ENCODE results near the gene PRUNE2. TPM values are rescaled to one million over a fixed set of nuclear protein-coding genes. Genes with fewer than 3 reads are reported as not detected.

The PRUNE2 gene
- polyA plus RNA-seq, 3 donors: 0.72 to 1.8 (median 1.5) TPM

- no peak overlapping the region for H3K4me3 Mint-ChIP-seq
- H3K79me2 ChIP-seq (ENCODE audit: insufficient read depth, low read length): no peaks in the 10 kb centered on the region
- no peaks in the 10 kb centered on the region for H3K36me3 Mint-ChIP-seq
- H3K36me3 ChIP-seq (replicated peaks in 1 of 2; ENCODE audit: control insufficient read depth in 1 of 2, insufficient read depth in 2 of 2, low read length in 2 of 2): no peaks in the 10 kb centered on the region
- H3K9me3 Mint-ChIP-seq: peaks cover 0 to 3% (median 0%) of the 10 kb centered on the region in 7 donors
- no peaks in the 10 kb centered on the region for H3K27me3 ChIP-seq (ENCODE audit: control insufficient read depth in 2 of 2, insufficient read depth in 2 of 2, low read length in 2 of 2)
- no peak overlapping the region for H3K4me3 ChIP-seq (replicated peaks in 1 of 3; ENCODE audit: low read depth in 2 of 3, low read length in 3 of 3)
- no peak overlapping the region for H3K9ac ChIP-seq (ENCODE audit: insufficient read depth, low read length, poor library complexity, severe bottlenecking)
- no peak for DNase-seq
- WGBS (ENCODE audit: insufficient coverage): 87% methylated on average over 5 of the region's 5 CpGs
- no peak overlapping the region for H3K4me2 ChIP-seq (replicated peaks; ENCODE audit: extremely low read depth, low read length, poor library complexity, severe bottlenecking)
- no peaks in the 10 kb centered on the region for H3K4me1 ChIP-seq (ENCODE audit: control insufficient read depth in 1 of 2, insufficient read depth in 2 of 2, low read length in 2 of 2)
- no peaks in the 10 kb centered on the region for H4K20me1 ChIP-seq (ENCODE audit: insufficient read depth, low read length)
- TF ChIP-seq CTCF (IDR thresholded peaks at IDR 0.05): no peak
- no peaks in the 10 kb centered on the region for H3K4me1 Mint-ChIP-seq
- no peak overlapping the region for H3K27ac Mint-ChIP-seq
- H3K9me3 ChIP-seq (replicated peaks in 1 of 2; ENCODE audit: control insufficient read depth in 1 of 2, insufficient read depth in 1 of 2, low read length in 2 of 2): no peaks in the 10 kb centered on the region
- H3K27me3 Mint-ChIP-seq (ENCODE audit: low read depth in 3 of 3): peaks cover 6 to 11% (median 8%) of the 10 kb centered on the region in 3 donors
- H3K27ac ChIP-seq (ENCODE audit: low read depth in 1 of 2, low read length in 2 of 2): no peak overlapping the region
- H2AFZ ChIP-seq (ENCODE audit: insufficient read depth, low read depth, low read length, poor library complexity, severe bottlenecking): no peak overlapping the region
- intact Hi-C loops (cut with micrococcal nuclease): no loop called here
Measured at GRCh38 chr9:76894198-76894597, 11.7 kb downstream of the PRUNE2 start.

DNA sequence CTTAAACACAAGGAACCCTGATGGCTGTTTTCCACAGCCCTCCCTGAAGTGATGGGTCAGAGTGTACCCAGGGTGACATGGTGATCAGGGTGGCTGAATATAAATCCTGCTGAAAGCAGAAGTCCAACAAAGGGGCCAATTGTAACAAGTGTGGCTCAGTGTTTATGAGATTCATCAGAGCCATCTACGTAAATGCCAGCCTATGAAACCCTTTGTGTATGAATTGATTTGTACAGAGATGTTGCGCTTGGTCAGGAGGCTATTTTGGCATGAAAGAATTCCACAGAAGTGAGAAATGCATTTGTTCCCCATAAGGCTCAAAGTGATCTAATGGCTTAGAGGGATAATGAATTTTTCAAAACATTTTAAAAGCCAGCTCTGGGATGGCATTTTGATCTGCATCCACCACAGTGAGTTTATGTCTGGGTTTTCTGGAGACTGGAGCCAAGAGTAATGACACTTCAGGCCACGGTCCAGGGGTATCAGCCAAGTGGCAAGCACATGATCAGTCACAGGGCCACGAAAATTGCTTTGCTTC is 12.4 kb downstream of the PRUNE2 start:
- Histone ChIP-seq H3K4me3 (replicated peaks in 1 of 3; ENCODE audit: low read depth in 2 of 3, low read length in 3 of 3) (no peak overlapping the region), H3K79me2 (ENCODE audit: insufficient read depth, low read length) (no peaks in the 10 kb centered on the region), H3K9me3 (replicated peaks in 1 of 2; ENCODE audit: control insufficient read depth in 1 of 2, insufficient read depth in 1 of 2, low read length in 2 of 2) (no peaks in the 10 kb centered on the region), H3K4me2 (replicated peaks; ENCODE audit: extremely low read depth, low read length, poor library complexity, severe bottlenecking) (no peak overlapping the region), H3K36me3 (replicated peaks in 1 of 2; ENCODE audit: control insufficient read depth in 1 of 2, insufficient read depth in 2 of 2, low read length in 2 of 2) (no peaks in the 10 kb centered on the region), H4K20me1 (ENCODE audit: insufficient read depth, low read length) (no peaks in the 10 kb centered on the region), H3K27me3 (ENCODE audit: control insufficient read depth in 2 of 2, insufficient read depth in 2 of 2, low read length in 2 of 2) (no peaks in the 10 kb centered on the region), H3K27ac (ENCODE audit: low read depth in 1 of 2, low read length in 2 of 2) (no peak overlapping the region), H2AFZ (ENCODE audit: insufficient read depth, low read depth, low read length, poor library complexity, severe bottlenecking) (no peak overlapping the region), H3K4me1 (ENCODE audit: control insufficient read depth in 1 of 2, insufficient read depth in 2 of 2, low read length in 2 of 2) (no peaks in the 10 kb centered on the region), H3K9ac (ENCODE audit: insufficient read depth, low read length, poor library complexity, severe bottlenecking) (no peak overlapping the region)
- Mint-ChIP-seq H3K36me3 (no peaks in the 10 kb centered on the region), H3K27ac (no peak overlapping the region), H3K9me3 (peaks cover 0 to 3% (median 0%) of the 10 kb centered on the region in 7 donors), H3K4me3 (no peak overlapping the region), H3K4me1 (no peaks in the 10 kb centered on the region), H3K27me3 (ENCODE audit: low read depth in 3 of 3) (peaks cover 3 to 9% (median 6%) of the 10 kb centered on the region in 3 donors)
- TF ChIP-seq CTCF (IDR thresholded peaks at IDR 0.05): no peak
- no peak for DNase-seq
- 89% methylated on average over 2 of the region's 4 CpGs for WGBS (ENCODE audit: insufficient coverage)
- intact Hi-C loops (cut with micrococcal nuclease): no loop called here

Data from CD14-positive monocyte (primary cell).